ENCODE data around the gene STX18. TPM values are rescaled to one million over a fixed set of nuclear protein-coding genes. Genes with fewer than 3 reads are reported as not detected.
"Not testable (repeated sequence)": the region's sequence is repeated elsewhere in the genome, so short reads cannot be mapped to it uniquely, and the experiment has no call there.

STX18 gene
- total and polyA plus RNA-seq, 4 donors: 10.2 to 17.1 (median 12.4) TPM

- TF ChIP-seq CTCF (IDR thresholded peaks at IDR 0.05; ENCODE audit: low read depth, low read length, missing input control): no peak
Observed at GRCh38 chr4:4574792-4575191, 32.9 kb upstream of the STX18 start (continued).

GRCh38 chr4:4574052-4574451 lies 32.2 kb upstream of the STX18 start:
- Histone ChIP-seq H3K27me3 (ENCODE audit: control insufficient read depth in 4 of 4, insufficient read depth in 4 of 4, low read length in 3 of 4) (no peaks in the 10 kb centered on the region), H3K36me3 (ENCODE audit: control insufficient read depth in 4 of 4, insufficient read depth in 3 of 4, low read depth in 1 of 4, low read length in 3 of 4) (no peaks in the 10 kb centered on the region), H3K27ac (ENCODE audit: low read depth in 1 of 2, low read length in 2 of 2) (no peak overlapping the region), H3K4me3 (ENCODE audit: low read depth in 1 of 3, low read length in 3 of 3) (no peak overlapping the region), H3K9ac (ENCODE audit: low read depth in 1 of 2, low read length in 2 of 2) (no peak overlapping the region), H3K4me1 (ENCODE audit: control insufficient read depth in 4 of 4, insufficient read depth in 4 of 4, low read length in 3 of 4) (peaks cover 0 to 5% (median under 1%) of the 10 kb centered on the region in 4 donors), H3K9me3 (ENCODE audit: control insufficient read depth in 4 of 4, low read length in 3 of 4) (no peaks in the 10 kb centered on the region)
- TF ChIP-seq JUND (IDR thresholded peaks at IDR 0.05) (no peak), NR2F2 (IDR thresholded peaks at IDR 0.05) (no peak), YY1 (IDR thresholded peaks at IDR 0.05) (no peak), TAF1 (conservative IDR thresholded peaks at IDR 0.05) (no peak), RAD21 (IDR thresholded peaks at IDR 0.05) (no peak), CTCF (IDR thresholded peaks at IDR 0.05; ENCODE audit: low read depth, low read length, missing input control) (no peak), ZBTB33 (IDR thresholded peaks at IDR 0.05) (no peak), FOXA2 (IDR thresholded peaks at IDR 0.05) (no peak), GABPA (IDR thresholded peaks at IDR 0.05 in 1 of 2, conservative IDR thresholded peaks at IDR 0.05 in 1 of 2) (no peak), MAX (IDR thresholded peaks at IDR 0.05) (no peak), FOXA1 (IDR thresholded peaks at IDR 0.05) (no peak), EGR1 (IDR thresholded peaks at IDR 0.05; ENCODE audit: low read depth in 2 of 2) (no peak), HNF4G (IDR thresholded peaks at IDR 0.05) (no peak)
- DNase-seq (ENCODE audit: low spot score): no peak
- WGBS: 89% methylated on average over 5 of the region's 5 CpGs

- no peak overlapping the region for H3K27ac ChIP-seq (ENCODE audit: low read depth in 1 of 2, low read length in 2 of 2)
- H3K4me3 ChIP-seq (ENCODE audit: low read depth in 1 of 3, low read length in 3 of 3): no peak overlapping the region
- no peaks in the 10 kb centered on the region for H3K36me3 ChIP-seq (ENCODE audit: control insufficient read depth in 4 of 4, insufficient read depth in 3 of 4, low read depth in 1 of 4, low read length in 3 of 4)
- no peak for DNase-seq (ENCODE audit: low spot score)
- H3K9me3 ChIP-seq (ENCODE audit: control insufficient read depth in 4 of 4, low read length in 3 of 4): no peaks in the 10 kb centered on the region
- 79% methylated on average over 2 of the region's 2 CpGs for WGBS
- H3K27me3 ChIP-seq (ENCODE audit: control insufficient read depth in 4 of 4, insufficient read depth in 4 of 4, low read length in 3 of 4): no peaks in the 10 kb centered on the region
- peaks cover 0 to 5% (median under 1%) of the 10 kb centered on the region in 4 donors for H3K4me1 ChIP-seq (ENCODE audit: control insufficient read depth in 4 of 4, insufficient read depth in 4 of 4, low read length in 3 of 4)
- no peak overlapping the region for H3K9ac ChIP-seq (ENCODE audit: low read depth in 1 of 2, low read length in 2 of 2)
- TF ChIP-seq HNF4G (IDR thresholded peaks at IDR 0.05) (no peak), JUND (IDR thresholded peaks at IDR 0.05) (no peak), TAF1 (conservative IDR thresholded peaks at IDR 0.05) (no peak), SP1 (IDR thresholded peaks at IDR 0.05) (no peak), RXRA (IDR thresholded peaks at IDR 0.05) (no peak)
Observed at GRCh38 chr4:4572821-4573220, 31.0 kb upstream of the STX18 start.

- WGBS: 97% methylated on average over 4 of the region's 4 CpGs
- DNase-seq (ENCODE audit: low spot score); H3K9ac ChIP-seq (ENCODE audit: low read depth in 1 of 2, low read length in 2 of 2): not testable (repeated sequence)
Observed at GRCh38 chr4:4569861-4570260, 28.0 kb upstream of the STX18 start.

More at GRCh38 chr4:4569861-4570260, 28.0 kb upstream of the STX18 start:
- H3K4me3 ChIP-seq (ENCODE audit: low read depth in 1 of 3, low read length in 3 of 3); H3K9me3 ChIP-seq (ENCODE audit: control insufficient read depth in 4 of 4, low read length in 3 of 4); H3K27me3 ChIP-seq (ENCODE audit: control insufficient read depth in 4 of 4, insufficient read depth in 4 of 4, low read length in 3 of 4); H3K4me1 ChIP-seq (ENCODE audit: control insufficient read depth in 4 of 4, insufficient read depth in 4 of 4, low read length in 3 of 4); H3K36me3 ChIP-seq (ENCODE audit: control insufficient read depth in 4 of 4, insufficient read depth in 3 of 4, low read depth in 1 of 4, low read length in 3 of 4); H3K27ac ChIP-seq (ENCODE audit: low read depth in 1 of 2, low read length in 2 of 2): not testable (repeated sequence)

Data from liver (tissue), 9 donors.